ENCODE results near the gene ECPAS. TPM values are rescaled to one million over a fixed set of nuclear protein-coding genes. Genes with fewer than 3 reads are reported as not detected.

The ECPAS gene
- total RNA-seq, result 10 to 100 TPM; 59.4 to 98.4 (median 86.3) TPM

GRCh38 chr9:111483858-111484571, at the start of gene ECPAS:
ECPAS (minus strand) TSS chr9:111484383; CDS start chr9:111472918, 11,465 bp downstream.
- no peaks in the 10 kb centered on the region for H3K36me3 ChIP-seq
- DNase-seq (ENCODE audit: low spot score in 2 of 2), result peak; percentile 84 to 90
- peak within 1 kb of the TSS; percentile 99 for H3K27ac ChIP-seq
- H3K4me3 ChIP-seq, result peak within 1 kb of the TSS; percentile 95
- H3K4me1 ChIP-seq, result peaks cover 25% of the 10 kb centered on the region
- TF ChIP-seq POLR2AphosphoS5 (IDR thresholded peaks at IDR 0.05), result peak in 2 of 3 donors; percentile 4 to 22
- peak in 1 of 2 donors; percentile 31 for TF ChIP-seq POLR2A (IDR thresholded peaks at IDR 0.05)
- TF ChIP-seq CTCF (IDR thresholded peaks at IDR 0.05), result no peak
- no CpG with 5 or more reads among the region's 101 CpGs for WGBS
- H3K9me3 ChIP-seq, result no peaks in the 10 kb centered on the region
- no peaks in the 10 kb centered on the region for H3K27me3 ChIP-seq

- 94% methylated on average over 5 of the region's 5 CpGs for WGBS
- no peak for DNase-seq (ENCODE audit: low spot score in 2 of 2)
- Histone ChIP-seq H3K4me1 (no peaks in the 10 kb centered on the region), H3K4me3 (no peak overlapping the region), H3K27ac (no peak overlapping the region), H3K36me3 (peaks cover 40% of the 10 kb centered on the region), H3K9me3 (peaks cover 14% of the 10 kb centered on the region), H3K27me3 (no peaks in the 10 kb centered on the region)
- TF ChIP-seq CTCF (IDR thresholded peaks at IDR 0.05) (no peak), EP300 (IDR thresholded peaks at IDR 0.05) (no peak), POLR2AphosphoS5 (IDR thresholded peaks at IDR 0.05) (no peak), POLR2A (IDR thresholded peaks at IDR 0.05) (no peak)
These were observed 49.1 kb upstream of the ECPAS start for GRCh38 chr9:111533099-111533790.

GRCh38 chr9:111531716-111532115, 47.5 kb upstream of the ECPAS start:
- H3K36me3 ChIP-seq, result peaks cover 27% of the 10 kb centered on the region
- TF ChIP-seq CTCF (IDR thresholded peaks at IDR 0.05), result no peak
- TF ChIP-seq POLR2AphosphoS5 (IDR thresholded peaks at IDR 0.05), result no peak
- TF ChIP-seq EP300 (IDR thresholded peaks at IDR 0.05), result no peak
- TF ChIP-seq POLR2A (IDR thresholded peaks at IDR 0.05), result no peak
- peaks cover 5% of the 10 kb centered on the region for H3K9me3 ChIP-seq
- H3K27me3 ChIP-seq, result no peaks in the 10 kb centered on the region
- no peak for DNase-seq (ENCODE audit: low spot score in 2 of 2)
- no peak overlapping the region for H3K27ac ChIP-seq
- WGBS, result 97% methylated on average over 4 of the region's 4 CpGs
- H3K4me3 ChIP-seq, result no peak overlapping the region
- no peaks in the 10 kb centered on the region for H3K4me1 ChIP-seq

GRCh38 chr9:111529787-111530186, 45.6 kb upstream of the ECPAS start:
- TF ChIP-seq POLR2AphosphoS5 (IDR thresholded peaks at IDR 0.05), result no peak
- no peak for TF ChIP-seq CTCF (IDR thresholded peaks at IDR 0.05)
- TF ChIP-seq EP300 (IDR thresholded peaks at IDR 0.05), result no peak
- 29% methylated on average over 2 of the region's 2 CpGs for WGBS
- Histone ChIP-seq H3K36me3 (peaks cover 18% of the 10 kb centered on the region), H3K27ac (no peak overlapping the region), H3K4me3 (no peak overlapping the region), H3K4me1 (peaks cover 13% of the 10 kb centered on the region), H3K27me3 (no peaks in the 10 kb centered on the region), H3K9me3 (peaks cover 5% of the 10 kb centered on the region)
- no peak for DNase-seq (ENCODE audit: low spot score in 2 of 2)

GRCh38 chr9:111527347-111527746, 43.2 kb upstream of the ECPAS start:
- Histone ChIP-seq H3K36me3 (no peaks in the 10 kb centered on the region), H3K9me3 (no peaks in the 10 kb centered on the region), H3K27me3 (no peaks in the 10 kb centered on the region), H3K4me1 (peaks cover 14% of the 10 kb centered on the region), H3K4me3 (no peak overlapping the region), H3K27ac (no peak overlapping the region)
- no peak for DNase-seq (ENCODE audit: low spot score in 2 of 2)
- TF ChIP-seq CTCF (IDR thresholded peaks at IDR 0.05), result no peak
- TF ChIP-seq POLR2A (IDR thresholded peaks at IDR 0.05), result no peak
- TF ChIP-seq POLR2AphosphoS5 (IDR thresholded peaks at IDR 0.05), result no peak
- no peak for TF ChIP-seq EP300 (IDR thresholded peaks at IDR 0.05)
- WGBS, result 79% methylated on average over 2 of the region's 2 CpGs

All from suprapubic skin (tissue), 4 donors.